Breast epithelium (tissue), 4 donors: ENCODE measurements around the gene OR4S1. TPM values are rescaled to one million over a fixed set of nuclear protein-coding genes. Genes with fewer than 3 reads are reported as not detected.

Source experiments
- DNase-seq, 2 donors: peaks; one replicate each; pipeline ENCODE4 v3.0.0-alpha.2; 2019; ENCODE audit warnings: low spot score in 2 of 2
- H3K27ac ChIP-seq, 2 donors: fragments of 200-600 bp; sonication (generic) in 1 of 2; one replicate each; pipeline ENCODE4 v1.5.1; 2016 to 2019; ENCODE audit warnings: mild to moderate bottlenecking in 1 of 2
- H3K27me3 ChIP-seq, 2 donors: fragments of 200-600 bp; sonication (generic) in 1 of 2; one replicate each; pipeline versions ENCODE4 v1.5.1 to v1.6.0; 2017 to 2019; ENCODE audit warnings: control low read depth in 1 of 2, mild to moderate bottlenecking in 1 of 2
- H3K36me3 ChIP-seq: fragments of 200-600 bp; one replicate; pipeline ENCODE4 v1.5.1; 2019
- H3K4me1 ChIP-seq, 2 donors: fragments of 200-600 bp; sonication (generic); one replicate each; pipeline ENCODE4 v1.5.1; 2016 to 2019; ENCODE audit warnings: control low read depth in 1 of 2
- H3K4me3 ChIP-seq, 3 donors: fragments of 200-600 bp; sonication (generic); 1 replicate in 2 of 3; 2 replicates in 1 of 3; pipeline ENCODE4 v1.5.1; 2016 to 2019; ENCODE audit warnings: mild to moderate bottlenecking in 3 of 3, moderate library complexity in 2 of 3
- H3K9me3 ChIP-seq, 2 donors: fragments of 200-600 bp; sonication (generic) in 1 of 2; one replicate each; pipeline ENCODE4 v1.5.1; 2016 to 2019; ENCODE audit warnings: control low read depth in 1 of 2
- CTCF ChIP-seq, 3 donors: fragments of 450-650 bp; IDR thresholded peaks; one replicate each; pipeline ENCODE4 v1.5.1; 2016 to 2017; ENCODE audit warnings: antibody characterized with exemption in 3 of 3, mild to moderate bottlenecking in 3 of 3, moderate library complexity in 3 of 3
- POLR2A ChIP-seq: fragments of 450-650 bp; IDR thresholded peaks from one replicate; pipeline ENCODE4 v1.6.1; 2016; ENCODE audit warnings: antibody characterized with exemption, mild to moderate bottlenecking, moderate library complexity
- POLR2AphosphoS5 ChIP-seq, 3 donors: sonication (generic); formaldehyde crosslinking; IDR thresholded peaks; one replicate each; pipeline ENCODE4 v1.6.1; 2017; ENCODE audit warnings: antibody characterized with exemption in 3 of 3
- intact Hi-C: fragments of 100-400 bp; cut with DNase I; formaldehyde crosslinking; loops from one replicate; pipeline ENCODE4 v1.15.1; 2023; ENCODE audit warnings: low total_unique reads
- total RNA-seq, 3 donors: library from RNA; depleted of rRNA; stranded (reverse); fragments of >200 nt; gene quantifications; one replicate each; pipeline ENCODE4 v1.1.0, GENCODE V29; 2016

Gene OR4S1
- total RNA-seq, 3 donors from 2014 or later, result not detected

GRCh38 chr11:48354677-48355076, 48.7 kb downstream of the OR4S1 start:
- intact Hi-C loops, result no loop called here
- no peak overlapping the region for H3K27ac ChIP-seq
- TF ChIP-seq POLR2AphosphoS5 (IDR thresholded peaks at IDR 0.05), result no peak
- TF ChIP-seq POLR2A, result no peak
- no peak for TF ChIP-seq CTCF (IDR thresholded peaks at IDR 0.05)
- no peaks in the 10 kb centered on the region for H3K27me3 ChIP-seq
- no peak for DNase-seq
- no peaks in the 10 kb centered on the region for H3K4me1 ChIP-seq
- H3K4me3 ChIP-seq, result no peak overlapping the region
- H3K36me3 ChIP-seq, result no peaks in the 10 kb centered on the region
- H3K9me3 ChIP-seq, result peaks cover 9 to 18% of the 10 kb centered on the region in 2 donors

Other genes with a start within 250 kb of the OR4S1 start
- gene OR4B1, start 89.4 kb upstream of the OR4S1 start, total RNA-seq, result not detected
- gene OR4X2, start 61.1 kb upstream of the OR4S1 start, total RNA-seq, result not detected
- not detected for gene OR4X1, start 42.4 kb upstream of the OR4S1 start, total RNA-seq
- not detected for gene OR4C3, start 18.7 kb downstream of the OR4S1 start, total RNA-seq
- gene OR4C5, start 60.2 kb downstream of the OR4S1 start, total RNA-seq, result not detected
- not detected for gene OR4A47, start 182.6 kb downstream of the OR4S1 start, total RNA-seq